PFSK-1 (cell line): Measurements from ENCODE around the gene FETUB.

ENCODE experiments used
- FOXP2 ChIP-seq: optimal IDR thresholded peaks from 2 replicates; pipeline ENCODE3; 2011; ENCODE audit warnings: borderline replicate concordance, control low read depth, inconsistent platforms; ENCODE audit not compliant: insufficient read depth; ENCODE audit errors: extremely low read length, extremely low read depth
- POLR2AphosphoS5 ChIP-seq: IDR thresholded peaks from 2 replicates; pipeline ENCODE4 v1.6.1; 2012; ENCODE audit warnings: low read depth, mild to moderate bottlenecking, control low read depth, low read length, moderate library complexity
- REST ChIP-seq, 2 experiments: IDR thresholded peaks; 2 replicates each; pipeline versions ENCODE4 v1.6.1 to v1.8.0; 2011 to 2012; ENCODE audit warnings: low read depth in 2 of 2, low read length in 2 of 2, control low read depth in 1 of 2, inconsistent platforms in 1 of 2, mild to moderate bottlenecking in 1 of 2, moderate library complexity in 1 of 2; ENCODE audit not compliant: insufficient read depth in 1 of 2
- SIN3A ChIP-seq: IDR thresholded peaks from 2 replicates; pipeline ENCODE4 v1.6.1; 2012; ENCODE audit warnings: mild to moderate bottlenecking, low read length, moderate library complexity, borderline replicate concordance; ENCODE audit not compliant: insufficient read depth
- TAF1 ChIP-seq: IDR thresholded peaks from 2 replicates; pipeline ENCODE4 v1.6.1; 2012; ENCODE audit warnings: low read length, control low read depth, borderline replicate concordance; ENCODE audit not compliant: insufficient read depth

DNA sequence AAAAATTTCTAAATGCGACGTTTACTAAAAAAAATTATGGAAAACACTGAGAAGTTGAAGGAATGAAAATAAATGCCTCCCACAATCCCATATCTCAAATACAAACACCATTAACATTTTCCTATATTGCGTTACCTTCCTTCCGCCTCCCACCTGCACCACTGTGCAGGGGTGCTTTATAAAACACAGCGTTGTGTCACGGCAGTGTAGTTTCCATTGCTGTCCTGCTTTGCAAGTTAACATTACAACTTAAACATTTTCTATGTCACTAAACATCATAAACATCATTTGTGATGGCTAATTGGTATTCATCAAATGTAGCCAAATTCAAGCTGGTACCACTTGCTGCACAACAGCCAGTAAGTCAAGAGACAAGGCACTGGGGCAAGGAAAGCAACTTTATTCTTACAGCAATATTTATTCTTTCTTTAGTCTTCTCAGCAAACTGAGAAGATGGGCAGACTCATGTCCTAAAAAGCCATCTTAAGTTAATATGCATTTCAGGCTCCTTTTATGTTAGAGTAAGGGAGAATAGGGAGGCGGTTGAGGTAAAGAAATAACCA lies 12.3 kb upstream of the FETUB start:
- no peak for TF ChIP-seq SIN3A
- TF ChIP-seq POLR2AphosphoS5, result no peak
- no peak for TF ChIP-seq TAF1
- TF ChIP-seq REST (IDR thresholded peaks at IDR 0.05; ENCODE audit: insufficient read depth in 1 of 2, low read depth in 2 of 2, low read length in 2 of 2), result no peak
- TF ChIP-seq FOXP2, result no peak
